GM19467 (cell line): ENCODE results near the gene ZNF567.
"Not testable (repeated sequence)": the region's sequence is repeated elsewhere in the genome, so short reads cannot be mapped to it uniquely, and the experiment has no call there.

Source experiments
- ATAC-seq: cut with Tn5 transposase; IDR thresholded peaks from one replicate; pipeline ENCODE4 v1.9.1; 2021; ENCODE audit warnings: mild to moderate bottlenecking, moderate library complexity; ENCODE audit not compliant: unreplicated experiment

The ZNF567 gene

DNA sequence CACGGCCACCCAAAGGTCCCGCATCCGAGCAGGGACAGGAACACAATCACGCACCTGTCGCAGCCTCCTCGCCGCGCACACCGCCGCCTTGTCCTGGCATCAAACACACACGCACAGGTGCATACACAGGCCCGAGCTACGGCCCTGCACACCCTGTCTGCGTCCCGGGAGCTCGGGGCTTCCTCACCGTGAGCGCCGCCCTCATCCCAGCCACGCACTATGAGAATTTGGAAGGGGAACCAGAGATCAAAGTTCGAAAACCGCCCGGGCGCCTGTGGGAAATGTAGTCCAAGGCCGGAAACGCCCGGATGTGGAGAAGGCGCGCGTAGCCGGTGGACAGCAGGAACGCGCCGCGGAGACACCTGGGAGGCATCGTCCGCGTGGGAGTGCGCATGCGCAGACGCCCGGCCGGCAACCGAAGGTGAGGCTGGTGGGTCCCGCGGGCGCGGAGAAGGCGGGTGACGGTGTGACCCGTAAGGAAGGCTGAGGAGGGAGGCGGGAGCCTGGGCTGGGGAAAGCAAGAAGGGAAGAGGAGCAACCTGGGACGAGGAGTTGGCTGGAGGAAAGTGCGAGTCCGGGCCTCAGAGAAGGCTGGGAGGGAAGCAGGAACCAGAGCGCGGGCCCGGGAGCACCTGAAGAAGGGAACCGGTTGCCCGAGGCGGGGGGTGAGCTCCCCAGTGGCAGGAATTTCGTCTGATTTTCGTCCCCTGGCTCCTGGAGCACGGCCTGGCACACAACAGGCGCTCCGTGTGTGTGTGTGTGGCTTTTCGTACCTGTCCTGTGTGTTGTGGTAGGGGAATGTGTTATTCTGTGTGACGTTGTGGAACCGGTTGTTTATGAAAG is at the start of gene ZNF567:
Gene ZNF567 (plus strand): TSS at position 399 of the 843 bp plus-strand sequence. CDS start 7,256 bp downstream, outside the sequence.
- peak; percentile 90 for ATAC-seq

DNA sequence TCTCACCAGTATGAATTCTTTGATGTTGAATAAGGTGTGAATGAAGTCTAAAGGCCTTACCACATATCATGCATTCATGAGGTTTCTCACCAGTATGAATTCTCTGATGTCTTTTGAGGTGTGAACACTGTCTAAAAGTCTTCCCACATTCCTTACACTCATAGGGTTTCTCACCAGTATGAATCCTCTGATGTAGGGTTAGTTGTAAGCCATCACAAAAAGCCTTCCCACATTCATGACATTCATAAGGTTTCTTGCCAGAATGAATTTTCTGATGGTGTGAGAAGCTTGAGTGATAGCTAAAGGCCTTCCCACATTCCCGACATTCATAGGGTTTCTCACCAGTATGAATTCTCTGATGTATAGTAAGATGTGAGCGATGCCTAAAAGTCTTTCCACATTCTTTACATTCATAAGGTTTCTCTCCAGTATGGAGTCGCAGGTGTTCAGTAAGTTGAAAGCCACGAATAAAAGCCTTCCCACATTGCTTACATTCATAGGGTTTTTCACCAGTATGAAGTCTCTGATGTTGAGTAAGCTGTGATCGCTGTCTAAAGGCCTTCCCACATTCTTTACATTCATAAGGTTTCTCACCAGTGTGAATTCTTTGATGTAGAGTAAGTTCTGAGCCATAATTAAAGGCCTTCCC is 48.4 kb upstream of the ZNF567 start:
- no peak for ATAC-seq

DNA sequence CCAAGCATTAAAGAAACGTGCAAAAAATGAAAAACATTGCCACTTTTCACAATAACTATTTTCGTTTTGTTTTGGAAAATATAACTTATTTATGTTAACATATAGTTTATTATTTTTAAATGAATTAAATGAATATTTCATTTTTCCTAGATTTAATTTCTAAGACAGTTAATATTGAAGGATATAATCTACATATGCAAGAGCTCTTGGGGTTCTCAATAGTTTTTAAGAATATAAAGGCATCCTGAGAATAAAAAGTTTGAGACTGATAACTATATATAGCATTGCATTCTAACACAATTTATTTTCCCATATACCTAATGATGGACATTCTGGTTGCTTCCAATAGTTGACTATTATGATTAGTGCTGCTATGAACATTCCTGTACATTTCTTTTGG is 40.7 kb upstream of the ZNF567 start:
- ATAC-seq = no peak

DNA sequence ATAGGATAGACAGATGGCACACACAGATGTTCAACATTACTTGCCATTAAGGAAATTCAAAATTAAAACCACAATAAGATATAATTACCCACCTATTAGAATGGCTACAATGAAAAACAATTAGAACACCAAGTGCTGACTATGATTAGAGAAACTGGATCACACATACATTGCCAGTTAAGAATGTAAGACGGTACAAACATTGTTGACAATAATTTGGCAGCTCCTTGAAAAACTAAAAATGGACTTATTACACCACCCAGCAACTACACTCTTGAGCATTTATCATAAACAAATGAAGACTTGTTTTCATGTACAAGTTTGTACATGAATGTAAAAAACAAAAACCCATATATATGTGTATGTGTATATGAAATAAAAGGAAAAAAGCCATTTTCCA is 34.5 kb upstream of the ZNF567 start:
- ATAC-seq = no peak

DNA sequence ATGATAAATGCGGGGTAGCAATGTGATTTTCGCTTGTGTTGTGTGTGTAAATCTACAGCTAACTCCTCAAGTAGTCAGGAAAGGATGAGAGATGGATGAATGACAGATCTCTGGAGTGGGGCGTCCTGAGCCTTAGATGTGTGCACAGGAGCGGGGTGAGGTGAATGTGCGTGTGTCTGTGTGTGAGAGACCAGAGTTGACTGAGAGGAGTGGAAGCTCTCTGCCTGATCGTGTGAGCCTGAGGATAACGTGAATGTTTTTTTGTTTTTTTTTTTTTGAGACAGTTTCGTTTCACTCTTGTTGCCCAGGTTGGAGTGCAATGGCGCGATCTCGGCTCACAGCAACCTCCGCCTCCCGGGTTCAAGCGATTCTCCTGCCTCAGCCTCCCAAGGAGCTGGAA is 21.6 kb upstream of the ZNF567 start:
- ATAC-seq = no peak

DNA sequence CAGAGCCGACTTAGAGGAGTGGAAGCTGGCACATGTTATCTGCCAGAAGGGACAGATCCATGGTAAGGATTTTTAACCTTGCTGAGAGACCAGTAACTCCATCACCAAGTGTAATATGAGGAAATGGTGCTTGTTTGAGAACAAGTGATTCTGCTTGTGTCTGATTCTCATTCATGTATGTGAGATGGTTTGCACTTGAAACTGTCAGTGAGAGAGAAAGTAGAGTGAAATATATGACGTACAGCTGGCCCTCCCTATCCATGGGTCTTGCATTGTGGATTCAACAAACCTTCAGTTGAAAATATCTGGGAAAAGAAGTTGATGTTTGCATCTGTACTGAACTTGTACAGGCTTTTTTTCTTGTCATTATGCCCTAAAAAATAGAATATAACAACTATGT is 18.8 kb upstream of the ZNF567 start:
- ATAC-seq = no peak

DNA sequence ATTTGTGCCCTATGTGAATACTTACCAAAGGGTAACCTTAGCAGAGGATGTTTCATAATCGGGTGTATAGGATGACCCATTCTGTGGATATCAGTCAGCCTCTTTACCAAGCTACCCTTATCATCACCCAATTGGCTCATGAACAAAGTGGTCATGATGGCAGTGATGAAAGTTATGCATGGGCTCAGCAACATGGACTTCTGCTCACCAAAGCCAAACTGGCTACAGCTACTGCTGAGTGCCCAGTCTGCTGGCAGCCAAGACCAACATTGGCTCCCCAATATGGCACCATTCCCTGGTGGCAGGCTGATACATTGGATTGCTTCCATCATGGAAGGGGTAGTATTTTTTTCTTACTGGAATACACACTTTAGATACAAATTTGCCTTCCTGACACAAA is 15.0 kb upstream of the ZNF567 start:
- no peak for ATAC-seq

DNA sequence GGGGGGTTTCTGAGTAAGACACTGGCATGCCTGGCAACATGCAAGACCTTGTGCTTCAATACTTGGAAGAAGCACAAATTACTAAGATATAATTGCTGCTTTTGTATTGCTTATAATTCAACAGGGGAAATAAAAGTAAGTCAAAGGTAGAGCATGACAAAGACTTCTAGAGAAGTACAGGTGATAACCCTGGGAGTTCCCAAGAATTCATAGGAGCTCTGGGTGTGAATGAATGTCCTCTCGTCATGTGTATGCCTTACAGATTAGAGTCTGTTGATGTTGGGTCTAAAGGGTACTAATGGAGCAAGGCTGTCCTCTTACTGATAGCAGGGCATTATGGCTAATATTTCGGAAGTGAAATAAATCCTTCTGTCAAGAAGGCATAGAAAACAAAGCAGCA is 13.2 kb upstream of the ZNF567 start:
- no peak for ATAC-seq

DNA sequence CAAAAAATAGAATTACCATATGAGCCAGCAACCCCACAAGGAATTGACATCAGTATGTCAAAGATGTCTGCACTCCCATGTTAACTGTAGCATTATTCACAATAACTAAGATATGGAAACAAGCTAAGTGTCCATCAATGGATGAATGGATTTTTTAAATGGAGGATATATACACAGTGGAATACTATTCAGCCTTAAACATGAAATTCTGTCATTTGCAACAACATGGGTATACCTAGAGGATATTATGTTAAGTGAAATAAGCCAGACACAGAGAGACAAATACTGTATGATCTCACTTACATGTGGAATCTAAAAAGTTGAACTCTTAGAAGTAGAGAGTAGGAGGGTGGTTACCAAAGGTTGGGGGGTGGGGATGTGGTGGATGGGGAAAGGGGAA is 8.0 kb upstream of the ZNF567 start:
- ATAC-seq = no peak

DNA sequence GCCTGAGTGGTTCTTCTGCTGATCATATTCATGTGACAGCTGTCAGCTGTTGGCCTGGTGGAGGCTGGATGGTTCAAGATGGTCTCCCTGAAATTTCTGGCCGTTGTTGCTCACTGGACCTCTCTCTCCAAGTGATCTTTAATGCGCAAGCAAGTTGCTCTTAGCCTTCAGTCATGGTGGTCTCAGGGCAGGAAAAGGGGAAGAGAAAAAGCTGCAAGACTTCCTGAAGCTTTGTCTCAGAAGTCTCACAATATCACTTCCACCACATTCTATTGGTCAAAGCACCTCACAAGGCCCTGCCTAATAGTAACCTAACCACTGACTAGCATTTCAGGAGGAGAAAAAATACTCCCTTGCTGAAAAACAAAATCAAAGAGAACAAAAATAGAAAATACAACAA is 1.6 kb upstream of the ZNF567 start:
- ATAC-seq = no peak

DNA sequence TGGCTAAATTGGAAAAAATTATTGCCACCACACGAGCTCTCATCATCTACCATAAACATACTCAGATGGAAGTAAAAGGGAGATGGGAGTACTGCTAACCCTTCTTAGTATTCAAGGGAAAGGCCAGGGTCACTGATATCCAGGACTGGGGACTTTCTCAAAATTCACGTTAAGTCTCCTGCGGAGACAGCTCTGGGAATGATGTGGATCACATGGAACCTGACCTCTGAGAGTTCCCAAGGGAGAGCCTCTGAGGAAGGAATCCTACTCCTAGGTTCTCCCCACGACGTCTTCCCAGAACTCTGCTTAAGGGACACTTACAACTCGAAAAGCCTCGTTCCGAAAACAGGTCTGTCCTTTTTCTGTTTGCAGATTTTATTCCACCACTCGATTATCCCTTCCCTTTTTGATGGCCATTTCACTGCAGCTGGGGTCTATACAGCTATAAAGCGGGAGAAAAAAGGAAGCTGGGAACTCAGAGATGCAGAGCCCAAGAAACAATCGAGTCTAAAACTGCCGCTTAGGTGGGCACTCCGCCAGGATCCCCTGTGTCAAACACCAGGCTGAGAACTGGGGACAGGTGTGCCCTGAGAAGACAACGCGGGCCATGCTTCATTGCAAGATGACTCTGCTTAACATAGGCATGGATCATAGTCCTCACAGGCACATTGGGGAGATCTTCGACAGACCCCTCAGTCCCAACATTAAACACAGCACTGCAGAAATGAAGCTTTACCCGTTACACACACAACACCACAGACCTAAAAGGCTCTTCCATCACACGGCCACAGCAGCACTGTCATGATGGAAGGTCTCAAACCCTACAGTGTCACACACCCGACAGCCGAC is 823 bp upstream of the ZNF567 start:
- ATAC-seq = no peak

DNA sequence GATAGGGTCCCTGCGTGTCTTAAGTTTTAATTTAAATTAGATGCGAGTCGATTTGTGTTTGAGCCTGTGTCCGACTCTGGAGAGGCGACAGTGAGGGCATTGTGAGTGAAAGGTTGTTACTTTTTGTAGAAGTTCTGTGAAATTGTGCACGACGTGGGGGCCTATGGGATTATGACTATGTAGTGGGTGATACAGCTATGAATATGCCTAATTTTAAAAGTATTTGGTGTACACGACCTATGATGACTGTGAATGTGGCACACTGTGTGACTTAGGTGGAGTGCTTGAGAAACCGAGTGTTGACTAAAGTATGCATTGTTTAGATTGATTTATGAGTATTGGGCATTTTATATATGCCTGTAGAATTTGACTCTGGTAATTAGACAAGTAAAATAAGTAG is 646 bp downstream of the ZNF567 start:
- ATAC-seq = no peak

DNA sequence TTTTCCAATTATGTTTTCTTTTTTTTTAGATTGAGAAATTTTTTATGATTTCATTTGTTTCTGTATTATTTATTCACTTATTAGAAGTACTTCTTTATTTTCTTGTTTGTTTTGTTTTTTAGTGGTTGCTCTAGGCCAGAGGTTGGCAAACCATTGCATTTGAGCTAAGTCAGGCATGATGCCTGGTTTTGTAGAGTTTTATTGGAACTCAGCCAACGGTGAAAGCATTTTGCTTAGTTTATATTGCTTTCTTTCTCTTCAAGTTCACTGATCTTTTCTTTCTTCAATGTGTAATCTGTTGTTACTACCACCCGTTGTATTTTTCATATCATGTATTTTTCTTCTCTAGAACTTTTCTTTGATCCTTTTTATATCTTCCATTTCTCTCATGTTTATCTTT is 19.7 kb downstream of the ZNF567 start:
- ATAC-seq = no peak

DNA sequence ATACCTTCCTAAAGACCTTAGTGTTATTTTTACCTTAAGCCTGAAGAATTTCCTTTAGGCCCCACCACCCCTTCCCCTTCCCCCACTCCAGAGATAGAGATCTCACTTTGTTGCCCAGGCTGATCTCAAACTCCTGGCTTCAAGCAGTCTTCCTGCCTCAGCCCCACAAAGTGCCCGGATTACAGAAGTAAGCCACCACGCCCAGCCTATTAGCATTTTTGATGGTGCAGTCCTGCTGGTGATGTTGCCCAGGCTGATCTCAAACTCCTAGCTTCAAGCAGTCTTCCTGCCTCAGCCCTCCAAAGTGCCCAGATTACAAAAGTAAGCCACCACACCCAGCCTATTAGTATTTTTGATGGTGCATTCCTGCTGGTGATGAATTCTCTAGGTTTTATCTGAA is 22.0 kb downstream of the ZNF567 start:
- ATAC-seq = no peak

DNA sequence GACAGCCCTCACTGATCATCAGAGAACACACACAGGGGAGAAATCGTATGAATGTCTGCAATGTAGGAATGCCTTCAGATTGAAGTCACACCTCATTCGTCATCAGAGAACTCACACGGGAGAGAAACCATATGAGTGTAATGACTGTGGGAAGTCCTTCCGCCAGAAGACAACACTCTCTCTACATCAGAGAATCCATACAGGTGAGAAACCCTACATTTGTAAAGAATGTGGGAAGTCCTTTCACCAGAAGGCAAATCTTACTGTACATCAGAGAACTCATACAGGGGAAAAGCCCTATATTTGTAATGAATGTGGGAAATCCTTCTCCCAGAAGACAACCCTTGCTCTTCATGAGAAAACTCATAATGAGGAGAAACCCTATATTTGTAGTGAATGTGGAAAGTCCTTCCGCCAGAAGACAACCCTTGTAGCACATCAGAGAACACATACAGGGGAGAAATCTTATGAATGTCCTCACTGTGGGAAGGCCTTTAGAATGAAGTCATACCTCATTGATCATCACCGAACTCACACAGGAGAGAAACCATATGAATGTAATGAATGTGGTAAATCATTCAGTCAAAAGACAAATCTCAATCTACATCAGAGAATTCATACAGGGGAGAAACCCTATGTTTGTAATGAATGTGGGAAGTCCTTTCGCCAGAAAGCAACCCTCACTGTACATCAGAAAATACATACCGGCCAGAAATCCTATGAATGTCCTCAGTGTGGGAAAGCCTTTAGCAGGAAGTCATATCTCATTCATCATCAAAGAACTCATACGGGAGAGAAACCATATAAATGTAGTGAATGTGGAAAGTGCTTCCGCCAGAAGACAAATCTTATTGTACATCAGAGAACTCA is 32.5 kb downstream of the ZNF567 start:
- no peak for ATAC-seq

DNA sequence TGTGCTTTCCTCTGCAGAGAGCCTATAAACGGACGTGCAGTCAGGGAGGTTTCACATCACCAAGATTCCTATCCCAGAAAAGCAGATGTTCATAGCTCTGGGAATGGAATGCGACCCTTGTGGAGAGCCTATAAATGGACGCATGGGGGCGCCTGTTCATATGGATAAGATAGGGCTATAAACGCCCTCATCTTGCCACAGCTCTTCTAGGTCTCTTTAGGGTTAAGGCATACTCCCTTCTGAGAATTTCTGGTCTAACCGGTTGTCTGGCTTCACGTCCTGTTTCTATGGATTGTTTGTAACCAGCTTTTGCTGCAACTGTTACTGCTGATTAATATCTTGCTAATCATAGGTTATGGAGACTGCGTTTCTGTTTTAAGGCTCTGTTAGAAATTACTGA is 48.8 kb downstream of the ZNF567 start:
- ATAC-seq = not testable (repeated sequence)

DNA sequence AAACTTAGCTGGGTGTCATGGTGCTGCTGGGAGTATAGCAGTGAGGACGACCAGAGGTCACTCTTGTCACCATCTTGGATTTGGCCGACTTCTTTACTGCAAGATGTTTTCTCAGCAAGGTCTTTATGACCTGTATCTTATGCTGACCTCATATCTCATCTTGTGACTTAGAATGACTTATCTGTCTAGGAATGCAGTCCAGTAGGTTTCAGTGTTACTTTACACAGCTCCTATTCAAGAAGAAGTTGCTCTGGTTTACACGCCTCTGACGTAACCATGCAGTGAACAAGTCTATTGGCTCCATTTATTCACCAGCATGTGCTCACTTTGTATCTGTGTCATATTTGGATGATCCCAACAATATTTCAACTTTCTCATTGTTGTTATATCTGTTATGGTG is 58.5 kb downstream of the ZNF567 start:
- no peak for ATAC-seq

DNA sequence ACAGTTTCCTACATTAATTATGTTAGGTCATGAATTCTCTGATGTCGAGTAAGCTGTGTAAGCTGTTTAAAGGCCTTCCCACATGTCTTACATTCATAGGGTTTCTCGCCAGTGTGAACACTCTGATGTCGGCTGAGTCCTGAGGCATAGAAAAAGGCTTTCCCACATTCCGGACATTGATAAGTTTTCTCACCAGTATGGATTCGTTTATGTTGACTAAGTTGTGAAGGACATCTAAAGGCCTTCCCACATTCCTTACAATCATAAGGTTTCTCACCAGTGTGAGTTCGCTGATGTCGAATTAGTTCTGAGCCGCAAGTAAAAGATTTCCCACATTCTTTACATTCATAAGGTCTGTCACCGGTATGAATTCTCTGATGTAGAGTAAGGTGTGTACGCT is 60.3 kb downstream of the ZNF567 start:
- no peak for ATAC-seq

DNA sequence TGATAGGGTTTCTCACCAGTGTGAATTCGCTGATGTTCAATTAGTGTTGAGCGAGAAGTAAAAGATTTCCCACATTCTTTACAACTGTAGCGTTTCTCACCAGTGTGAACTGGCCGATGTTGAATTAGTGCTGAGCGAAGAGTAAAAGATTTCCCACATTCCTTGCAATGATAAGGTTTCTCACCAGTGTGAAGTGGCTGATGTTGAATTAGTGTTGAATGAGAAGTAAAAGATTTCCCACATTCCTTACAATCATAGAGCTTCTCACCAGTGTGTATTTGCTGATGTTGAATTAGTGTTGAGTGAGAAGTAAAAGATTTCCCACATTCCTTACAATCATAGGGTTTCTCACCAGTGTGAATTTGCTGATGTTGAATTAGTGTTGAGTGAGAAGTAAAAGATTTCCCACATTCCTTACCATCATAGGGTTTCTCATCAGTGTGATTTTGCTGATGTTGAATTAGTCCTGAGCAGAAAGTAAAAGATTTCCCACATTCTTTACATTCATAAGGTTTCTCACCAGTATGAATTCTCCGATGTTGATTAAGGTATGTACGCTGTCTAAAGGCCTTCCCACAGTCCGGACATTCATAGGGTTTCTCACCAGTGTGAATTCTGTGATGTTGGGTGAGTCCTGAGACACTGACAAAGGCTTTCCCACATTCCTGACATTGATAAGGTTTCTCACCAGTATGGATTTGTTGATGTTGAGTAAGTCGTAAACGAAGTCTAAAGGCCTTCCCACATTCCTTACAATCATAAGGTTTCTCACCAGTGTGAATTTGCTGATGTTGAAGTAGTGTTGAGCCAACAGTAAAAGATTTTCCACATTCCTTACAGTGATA is 61.2 kb downstream of the ZNF567 start:
- no peak for ATAC-seq

DNA sequence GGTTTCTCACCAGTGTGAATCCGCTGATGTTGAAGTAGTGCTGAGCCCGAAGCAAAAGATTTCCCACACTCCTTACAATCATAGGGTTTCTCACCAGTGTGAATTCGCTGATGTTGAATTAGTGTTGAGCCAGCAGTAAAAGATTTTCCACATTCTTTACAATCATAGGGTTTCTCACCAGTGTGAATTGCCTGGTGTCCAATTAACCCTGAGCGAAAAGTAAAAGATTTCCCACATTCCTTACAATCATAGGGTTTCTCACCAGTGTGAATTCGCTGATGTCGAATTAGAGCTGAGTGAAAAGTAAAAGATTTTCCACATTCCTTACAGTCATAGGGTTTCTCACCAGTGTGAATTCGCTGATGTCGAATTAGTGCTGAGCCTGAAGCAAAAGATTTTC is 62.2 kb downstream of the ZNF567 start:
- not testable (repeated sequence) for ATAC-seq
